Prostate gland (tissue), 2 donors: ENCODE measurements around the gene CAVIN4.

Experiments used
- CTCF ChIP-seq, 4 experiments: fragments of 200-600 bp in 2 of 4; fragments of 450-650 bp in 2 of 4; sonication (generic) in 2 of 4; IDR thresholded peaks; 1 replicate in 3 of 4; 2 replicates in 1 of 4; pipeline ENCODE4 v1.5.1; 2016 to 2019; ENCODE audit warnings: antibody characterized with exemption in 4 of 4, mild to moderate bottlenecking in 2 of 4, moderate library complexity in 2 of 4
- POLR2A ChIP-seq: fragments of 450-650 bp; IDR thresholded peaks from one replicate; pipeline ENCODE4 v1.6.1; 2016; ENCODE audit warnings: antibody characterized with exemption, mild to moderate bottlenecking

- TF ChIP-seq CTCF (IDR thresholded peaks at IDR 0.05): no peak
- TF ChIP-seq POLR2A: no peak
Observed at GRCh38 chr9:100587375-100587774, 9.5 kb downstream of the CAVIN4 start.
